ENCODE results near the gene DNTT.

DNA sequence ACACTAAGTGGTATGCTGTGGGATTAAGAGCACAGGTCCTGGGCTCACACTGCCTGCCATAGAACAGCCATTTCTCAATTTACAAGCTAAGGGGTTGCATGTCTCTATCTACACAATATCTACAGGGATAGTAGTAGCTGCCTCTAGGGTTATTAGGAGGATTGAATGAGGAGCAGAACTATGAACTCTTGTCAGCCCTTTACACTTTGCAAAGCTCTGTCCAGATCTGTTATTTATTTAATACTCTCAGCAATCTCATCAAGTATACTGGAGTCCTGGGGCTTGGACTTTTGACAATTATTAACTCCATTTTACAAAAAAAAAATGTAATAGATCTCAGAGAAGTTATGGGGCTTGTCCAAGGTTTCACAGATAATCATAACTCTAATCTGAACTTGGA, 47.8 kb downstream of the DNTT start:
- TF ChIP-seq, protein P1, sequence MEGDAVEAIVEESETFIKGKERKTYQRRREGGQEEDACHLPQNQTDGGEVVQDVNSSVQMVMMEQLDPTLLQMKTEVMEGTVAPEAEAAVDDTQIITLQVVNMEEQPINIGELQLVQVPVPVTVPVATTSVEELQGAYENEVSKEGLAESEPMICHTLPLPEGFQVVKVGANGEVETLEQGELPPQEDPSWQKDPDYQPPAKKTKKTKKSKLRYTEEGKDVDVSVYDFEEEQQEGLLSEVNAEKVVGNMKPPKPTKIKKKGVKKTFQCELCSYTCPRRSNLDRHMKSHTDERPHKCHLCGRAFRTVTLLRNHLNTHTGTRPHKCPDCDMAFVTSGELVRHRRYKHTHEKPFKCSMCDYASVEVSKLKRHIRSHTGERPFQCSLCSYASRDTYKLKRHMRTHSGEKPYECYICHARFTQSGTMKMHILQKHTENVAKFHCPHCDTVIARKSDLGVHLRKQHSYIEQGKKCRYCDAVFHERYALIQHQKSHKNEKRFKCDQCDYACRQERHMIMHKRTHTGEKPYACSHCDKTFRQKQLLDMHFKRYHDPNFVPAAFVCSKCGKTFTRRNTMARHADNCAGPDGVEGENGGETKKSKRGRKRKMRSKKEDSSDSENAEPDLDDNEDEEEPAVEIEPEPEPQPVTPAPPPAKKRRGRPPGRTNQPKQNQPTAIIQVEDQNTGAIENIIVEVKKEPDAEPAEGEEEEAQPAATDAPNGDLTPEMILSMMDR (conservative IDR thresholded peaks at IDR 0.05 in 1 of 2, IDR thresholded peaks at IDR 0.05 in 1 of 2; ENCODE audit: extremely low read depth in 1 of 2, insufficient read depth in 1 of 2, low read depth in 1 of 2, low read length in 2 of 2) = no peak
- no peak for TF ChIP-seq EZH2 (IDR thresholded peaks at IDR 0.05; ENCODE audit: borderline replicate concordance, low read length)
